GM12878 (cell line): ENCODE data around the gene ANTXR1. TPM values are rescaled to one million over a fixed set of nuclear protein-coding genes. Genes with fewer than 3 reads are reported as not detected.

Source experiments
- POLR2AphosphoS2 ChIP-seq: IDR thresholded peaks from 2 replicates; pipeline ENCODE4 v1.6.1; 2011; ENCODE audit warnings: low read depth, mild to moderate bottlenecking, low read length, improper control_type of control experiment, moderate library complexity
- TARDBP ChIP-seq: IDR thresholded peaks from 2 replicates; pipeline ENCODE4 v1.6.1; 2016; ENCODE audit warnings: borderline replicate concordance
- TBL1XR1 ChIP-seq: IDR thresholded peaks from 2 replicates; pipeline ENCODE4 v1.6.1; 2012; ENCODE audit warnings: low read depth, low read length, improper control_type of control experiment
- polyA plus RNA-seq, 11 experiments: library from polyadenylated mRNA; depleted of rRNA in 4 of 11; unstranded in 6 of 11; stranded (reverse) in 5 of 11; fragments of >200 nt; fragmentation: Nextera tagmentation in 4 of 11; fragmentation: Illumina TruSeq in 1 of 11; extraction: Ambion mirVana in 4 of 11; extraction: Trizol in 1 of 11; gene quantifications; 1 replicate in 1 of 11; 2 replicates in 10 of 11; pipeline versions ENCODE4 v1.2.1 to v1.2.3, GENCODE V29; 2011 to 2016; ENCODE audit warnings: inconsistent platforms in 2 of 11, missing spikeins in 2 of 11, low read depth in 1 of 11
- total RNA-seq, 4 experiments: library from RNA; depleted of rRNA in 3 of 4; stranded (reverse); fragments of >200 nt in 3 of 4; fragmentation: Illumina TruSeq in 1 of 4; extraction: Trizol in 1 of 4; gene quantifications; 2 replicates each; pipeline versions ENCODE4 v1.2.1 to v1.2.3, GENCODE V29; 2013 to 2021
- TF ChIP-seq, protein P1 (sequence below): fragments of 450-650 bp; IDR thresholded peaks from 2 replicates; pipeline ENCODE4 v1.6.1; 2014; ENCODE audit warnings: mild to moderate bottlenecking
- TF ChIP-seq, protein P2 (sequence below): IDR thresholded peaks from 2 replicates; pipeline ENCODE4 v1.6.1; 2012; ENCODE audit warnings: mild to moderate bottlenecking, low read depth, low read length
- TF ChIP-seq, protein P3 (sequence below): IDR thresholded peaks from 2 replicates; pipeline ENCODE4 v1.6.1; 2011; ENCODE audit warnings: low read depth, low read length, improper control_type of control experiment, borderline replicate concordance

The ANTXR1 gene
- total and polyA plus RNA-seq, 10 of the 15 experiments (the other 5 are each of a cell fraction or from before 2014, with no cell fraction given), result 0.09 to 0.26 TPM; not detected in 8

DNA sequence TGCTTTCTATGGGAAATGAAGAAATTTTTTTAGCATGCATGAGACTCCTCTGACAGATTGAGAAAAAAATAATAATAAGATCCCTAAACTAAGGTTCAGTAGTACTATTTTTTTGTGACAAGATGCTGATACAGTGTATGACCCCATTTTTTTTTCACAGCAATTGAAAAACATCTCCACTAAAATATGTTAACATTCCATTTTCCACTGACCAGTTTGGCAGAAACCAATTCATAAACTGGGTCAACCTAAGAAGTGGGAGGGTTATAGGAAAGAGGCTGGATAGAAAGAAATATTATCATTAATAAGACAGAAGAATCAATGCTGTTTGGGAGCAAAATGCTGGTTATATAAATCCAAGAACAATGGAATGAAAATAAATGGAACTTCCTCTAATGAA lies 182.7 kb downstream of the ANTXR1 start (continued):
- TF ChIP-seq, protein P1, sequence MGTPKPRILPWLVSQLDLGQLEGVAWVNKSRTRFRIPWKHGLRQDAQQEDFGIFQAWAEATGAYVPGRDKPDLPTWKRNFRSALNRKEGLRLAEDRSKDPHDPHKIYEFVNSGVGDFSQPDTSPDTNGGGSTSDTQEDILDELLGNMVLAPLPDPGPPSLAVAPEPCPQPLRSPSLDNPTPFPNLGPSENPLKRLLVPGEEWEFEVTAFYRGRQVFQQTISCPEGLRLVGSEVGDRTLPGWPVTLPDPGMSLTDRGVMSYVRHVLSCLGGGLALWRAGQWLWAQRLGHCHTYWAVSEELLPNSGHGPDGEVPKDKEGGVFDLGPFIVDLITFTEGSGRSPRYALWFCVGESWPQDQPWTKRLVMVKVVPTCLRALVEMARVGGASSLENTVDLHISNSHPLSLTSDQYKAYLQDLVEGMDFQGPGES, result no peak
- TF ChIP-seq, protein P2, sequence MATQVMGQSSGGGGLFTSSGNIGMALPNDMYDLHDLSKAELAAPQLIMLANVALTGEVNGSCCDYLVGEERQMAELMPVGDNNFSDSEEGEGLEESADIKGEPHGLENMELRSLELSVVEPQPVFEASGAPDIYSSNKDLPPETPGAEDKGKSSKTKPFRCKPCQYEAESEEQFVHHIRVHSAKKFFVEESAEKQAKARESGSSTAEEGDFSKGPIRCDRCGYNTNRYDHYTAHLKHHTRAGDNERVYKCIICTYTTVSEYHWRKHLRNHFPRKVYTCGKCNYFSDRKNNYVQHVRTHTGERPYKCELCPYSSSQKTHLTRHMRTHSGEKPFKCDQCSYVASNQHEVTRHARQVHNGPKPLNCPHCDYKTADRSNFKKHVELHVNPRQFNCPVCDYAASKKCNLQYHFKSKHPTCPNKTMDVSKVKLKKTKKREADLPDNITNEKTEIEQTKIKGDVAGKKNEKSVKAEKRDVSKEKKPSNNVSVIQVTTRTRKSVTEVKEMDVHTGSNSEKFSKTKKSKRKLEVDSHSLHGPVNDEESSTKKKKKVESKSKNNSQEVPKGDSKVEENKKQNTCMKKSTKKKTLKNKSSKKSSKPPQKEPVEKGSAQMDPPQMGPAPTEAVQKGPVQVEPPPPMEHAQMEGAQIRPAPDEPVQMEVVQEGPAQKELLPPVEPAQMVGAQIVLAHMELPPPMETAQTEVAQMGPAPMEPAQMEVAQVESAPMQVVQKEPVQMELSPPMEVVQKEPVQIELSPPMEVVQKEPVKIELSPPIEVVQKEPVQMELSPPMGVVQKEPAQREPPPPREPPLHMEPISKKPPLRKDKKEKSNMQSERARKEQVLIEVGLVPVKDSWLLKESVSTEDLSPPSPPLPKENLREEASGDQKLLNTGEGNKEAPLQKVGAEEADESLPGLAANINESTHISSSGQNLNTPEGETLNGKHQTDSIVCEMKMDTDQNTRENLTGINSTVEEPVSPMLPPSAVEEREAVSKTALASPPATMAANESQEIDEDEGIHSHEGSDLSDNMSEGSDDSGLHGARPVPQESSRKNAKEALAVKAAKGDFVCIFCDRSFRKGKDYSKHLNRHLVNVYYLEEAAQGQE, result no peak
- no peak for TF ChIP-seq TBL1XR1
- TF ChIP-seq TARDBP, result no peak
- TF ChIP-seq POLR2AphosphoS2, result no peak
- TF ChIP-seq, protein P3, sequence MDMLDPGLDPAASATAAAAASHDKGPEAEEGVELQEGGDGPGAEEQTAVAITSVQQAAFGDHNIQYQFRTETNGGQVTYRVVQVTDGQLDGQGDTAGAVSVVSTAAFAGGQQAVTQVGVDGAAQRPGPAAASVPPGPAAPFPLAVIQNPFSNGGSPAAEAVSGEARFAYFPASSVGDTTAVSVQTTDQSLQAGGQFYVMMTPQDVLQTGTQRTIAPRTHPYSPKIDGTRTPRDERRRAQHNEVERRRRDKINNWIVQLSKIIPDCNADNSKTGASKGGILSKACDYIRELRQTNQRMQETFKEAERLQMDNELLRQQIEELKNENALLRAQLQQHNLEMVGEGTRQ, result no peak
